Psoas muscle (tissue), 8 donors: ENCODE data around the gene AURKAIP1. TPM values are rescaled to one million over a fixed set of nuclear protein-coding genes. Genes with fewer than 3 reads are reported as not detected.

ENCODE experiments used
- ATAC-seq, 4 donors: fragments of 200-7000 bp; cut with Tn5 transposase; one replicate each; pipeline ENCODE4 v1.9.1; 2020; ENCODE audit warnings: moderate library complexity in 3 of 4, mild to moderate bottlenecking in 2 of 4
- DNase-seq, 2 donors: peaks; one replicate each; pipeline ENCODE4 v3.0.0-alpha.2; 2020
- H3K27ac ChIP-seq: fragments of 200-600 bp; one replicate; pipeline ENCODE4 v1.8.0; 2022
- H3K27me3 ChIP-seq, 3 donors: fragments of 200-600 bp in 1 of 3; one replicate each; pipeline versions ENCODE4 v1.6.1 to v1.8.0; 2013 to 2022; ENCODE audit warnings: low read length in 2 of 3, mild to moderate bottlenecking in 2 of 3, moderate library complexity in 1 of 3; ENCODE audit not compliant: insufficient read depth in 3 of 3
- H3K36me3 ChIP-seq, 2 donors: fragments of 200-600 bp in 1 of 2; one replicate each; pipeline versions ENCODE4 v1.6.1 to v1.8.0; 2013 to 2022; ENCODE audit warnings: low read depth in 1 of 2, mild to moderate bottlenecking in 1 of 2, moderate library complexity in 1 of 2; ENCODE audit not compliant: insufficient read depth in 1 of 2
- H3K4me1 ChIP-seq: fragments of 200-600 bp; one replicate; pipeline ENCODE4 v1.8.0; 2022
- H3K4me3 ChIP-seq: fragments of 200-600 bp; one replicate; pipeline ENCODE4 v1.8.0; 2022; ENCODE audit warnings: mild to moderate bottlenecking
- H3K9me3 ChIP-seq: fragments of 200-600 bp; one replicate; pipeline ENCODE4 v1.8.0; 2022
- WGBS, 3 donors: extraction: QIAGEN DNeasy Blood & Tissue Kit; methylation state at CpG; one replicate each; pipeline versions ENCODE4 v1.1.6 to v1.1.7; 2013; 5-methylcytosine and 5-hydroxymethylcytosine counted together
- intact Hi-C, 2 donors: fragments of 100-400 bp; cut with DNase I; formaldehyde crosslinking; loops; one replicate each; pipeline versions ENCODE4 v1.11.0 to v1.14.2; 2022
- polyA plus RNA-seq, 3 donors: library from polyadenylated mRNA; stranded (reverse); fragments of 200-250 nt; gene quantifications; one replicate each; pipeline ENCODE4 v1.2.3, GENCODE V29; 2013
- total RNA-seq, 4 donors: library from RNA; stranded (reverse); fragmentation: NEBNext Ultra II Directional in 2 of 4; extraction: Animal tissue kit (Norgen Biotek cat#: 25700) in 2 of 4; gene quantifications; one replicate each; pipeline versions ENCODE4 v1.2.1 to v1.2.4, GENCODE V29; 2021 to 2023
- TF ChIP-seq, protein P1 (sequence below): fragments of 200-600 bp; IDR thresholded peaks from one replicate; pipeline ENCODE4 v1.8.0; 2022; ENCODE audit warnings: antibody characterized with exemption
- donor health status: healthy with polysubstance abuse.
- donor health status: DM: no; HTN: no; CAD: no; lungs with moderate emphysema.
- donor health status: Bipolar disorder and iron deficiency.
- donor health status: healthy.
- donor health status: DM: yes; HTN: yes; CAD: no.
- donor health status: DM: no; HTN: no; CAD: no.
- donor health status: DM: no; HTN: no; CAD: no.
- donor health status: DM: yes; HTN: yes; CAD: no.

Gene AURKAIP1
- total and polyA plus RNA-seq, 7 donors: 180 to 534 (median 194) TPM

DNA sequence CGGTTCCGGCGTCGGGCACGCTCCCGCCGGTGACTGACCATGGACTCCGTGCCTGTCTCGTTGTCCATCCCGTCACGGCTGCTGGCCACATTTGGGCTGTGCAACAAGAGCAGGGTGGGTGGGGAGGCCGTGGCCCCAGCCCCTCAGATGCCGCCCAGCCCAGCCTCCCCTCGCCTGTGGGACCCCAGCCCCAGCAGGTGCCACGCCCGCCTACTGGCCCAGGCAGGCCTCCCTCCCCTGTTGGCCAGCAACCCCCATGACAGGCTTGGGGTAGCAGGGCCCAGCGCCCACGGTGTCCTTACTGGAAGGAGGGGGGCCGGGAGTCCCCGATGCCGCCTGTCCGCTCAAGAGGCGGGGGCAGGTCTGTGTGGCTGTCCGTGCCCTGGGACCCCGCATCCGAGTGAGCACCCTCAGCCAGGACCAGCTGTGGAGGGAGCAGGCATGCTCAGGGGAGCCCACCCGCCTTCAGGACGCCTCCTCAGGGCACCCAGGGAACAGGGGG lies 32.9 kb downstream of the AURKAIP1 start:
- Histone ChIP-seq H3K36me3 (peaks cover 6 to 38% of the 10 kb centered on the region in 2 donors), H3K27me3 (no peaks in the 10 kb centered on the region), H3K9me3 (no peaks in the 10 kb centered on the region), H3K4me1 (peaks cover 46% of the 10 kb centered on the region), H3K4me3 (no peak overlapping the region), H3K27ac (no peak overlapping the region)
- no peak for DNase-seq
- ATAC-seq: no peak
- TF ChIP-seq, protein P1, sequence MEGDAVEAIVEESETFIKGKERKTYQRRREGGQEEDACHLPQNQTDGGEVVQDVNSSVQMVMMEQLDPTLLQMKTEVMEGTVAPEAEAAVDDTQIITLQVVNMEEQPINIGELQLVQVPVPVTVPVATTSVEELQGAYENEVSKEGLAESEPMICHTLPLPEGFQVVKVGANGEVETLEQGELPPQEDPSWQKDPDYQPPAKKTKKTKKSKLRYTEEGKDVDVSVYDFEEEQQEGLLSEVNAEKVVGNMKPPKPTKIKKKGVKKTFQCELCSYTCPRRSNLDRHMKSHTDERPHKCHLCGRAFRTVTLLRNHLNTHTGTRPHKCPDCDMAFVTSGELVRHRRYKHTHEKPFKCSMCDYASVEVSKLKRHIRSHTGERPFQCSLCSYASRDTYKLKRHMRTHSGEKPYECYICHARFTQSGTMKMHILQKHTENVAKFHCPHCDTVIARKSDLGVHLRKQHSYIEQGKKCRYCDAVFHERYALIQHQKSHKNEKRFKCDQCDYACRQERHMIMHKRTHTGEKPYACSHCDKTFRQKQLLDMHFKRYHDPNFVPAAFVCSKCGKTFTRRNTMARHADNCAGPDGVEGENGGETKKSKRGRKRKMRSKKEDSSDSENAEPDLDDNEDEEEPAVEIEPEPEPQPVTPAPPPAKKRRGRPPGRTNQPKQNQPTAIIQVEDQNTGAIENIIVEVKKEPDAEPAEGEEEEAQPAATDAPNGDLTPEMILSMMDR: no peak
- intact Hi-C loops: loop anchor here in 1 of 2 donors (2.0 kb wide), 1 partner anchor 13 kb away; no protein-coding TSS in a partner anchor
- WGBS, 3 donors: 88 to 91% (median 89%) methylated on average over 25 to 28 of the region's 28 CpGs

DNA sequence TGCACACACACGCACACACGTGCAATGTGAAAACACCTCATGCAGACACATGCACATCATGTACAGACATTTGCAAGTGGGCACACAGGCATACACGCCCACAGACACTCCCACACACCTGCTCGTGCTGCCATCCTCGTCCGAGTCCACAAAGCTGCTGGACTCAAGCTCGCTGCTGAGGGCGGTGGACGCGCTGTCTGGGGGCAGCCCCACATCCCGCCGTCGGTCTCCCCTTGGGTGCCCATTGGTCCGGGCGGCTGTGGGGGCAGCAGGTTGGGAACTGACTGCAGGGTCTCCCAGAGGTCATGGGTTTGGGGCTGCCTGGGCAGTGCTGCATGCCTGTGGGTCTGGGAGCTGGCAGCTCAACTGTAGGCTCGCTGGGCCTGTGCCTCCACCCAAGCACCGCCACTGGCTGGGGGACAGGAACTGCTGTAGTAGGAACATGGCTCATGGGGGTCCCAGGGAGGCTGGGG lies 33.4 kb downstream of the AURKAIP1 start:
- Histone ChIP-seq H3K4me3 (no peak overlapping the region), H3K27ac (no peak overlapping the region), H3K36me3 (peaks cover 6 to 44% of the 10 kb centered on the region in 2 donors), H3K9me3 (no peaks in the 10 kb centered on the region), H3K4me1 (peaks cover 42% of the 10 kb centered on the region), H3K27me3 (no peaks in the 10 kb centered on the region)
- 85 to 88% (median 86%) methylated on average over 17 of the region's 17 CpGs for WGBS, 3 donors
- ATAC-seq (no peak), DNase-seq (no peak)
- TF ChIP-seq, protein P1: no peak
- intact Hi-C loops: loop anchor here in 1 of 2 donors (2.0 kb wide), 1 partner anchor 13 kb away; no protein-coding TSS in a partner anchor

DNA sequence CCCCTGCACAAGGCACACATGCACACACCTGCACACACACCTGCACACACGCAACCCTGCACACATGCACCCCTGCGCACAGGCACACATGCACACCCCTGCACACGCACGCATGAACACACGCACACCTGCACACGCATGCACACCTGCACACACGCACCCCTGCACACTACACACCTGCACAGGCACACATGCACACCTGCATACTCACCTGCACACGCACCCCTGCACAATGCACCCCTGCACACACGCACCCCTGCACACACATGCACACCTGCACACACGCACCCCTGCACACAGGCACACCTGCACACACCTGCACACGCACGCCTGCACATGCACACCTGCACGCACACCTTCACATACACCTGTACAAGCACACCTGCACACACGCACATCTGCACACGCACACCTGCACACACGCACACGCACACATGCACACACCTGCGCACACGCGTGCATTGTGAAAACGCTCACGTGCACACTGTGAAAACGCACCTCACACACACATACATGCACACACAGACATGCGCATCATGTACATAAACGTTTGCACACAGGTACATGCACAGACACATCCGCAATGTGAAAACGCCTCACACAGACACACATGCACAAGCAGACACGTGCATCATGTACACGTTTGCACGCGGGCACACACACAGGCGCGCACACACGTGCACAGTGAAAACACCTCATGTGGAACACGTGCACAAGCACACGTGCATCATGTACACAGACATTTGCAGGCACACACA lies 34.0 kb downstream of the AURKAIP1 start:
- H3K27me3 ChIP-seq: no peaks in the 10 kb centered on the region
- DNase-seq: no peak
- peaks cover 36% of the 10 kb centered on the region for H3K4me1 ChIP-seq
- ATAC-seq: no peak
- intact Hi-C loops: no loop called here
- WGBS, 3 donors: 89 to 94% (median 91%) methylated on average over 36 of the region's 36 CpGs
- H3K27ac ChIP-seq: no peak overlapping the region
- no peaks in the 10 kb centered on the region for H3K9me3 ChIP-seq
- H3K4me3 ChIP-seq: no peak overlapping the region
- TF ChIP-seq, protein P1: no peak
- H3K36me3 ChIP-seq: peaks cover 6 to 50% of the 10 kb centered on the region in 2 donors

DNA sequence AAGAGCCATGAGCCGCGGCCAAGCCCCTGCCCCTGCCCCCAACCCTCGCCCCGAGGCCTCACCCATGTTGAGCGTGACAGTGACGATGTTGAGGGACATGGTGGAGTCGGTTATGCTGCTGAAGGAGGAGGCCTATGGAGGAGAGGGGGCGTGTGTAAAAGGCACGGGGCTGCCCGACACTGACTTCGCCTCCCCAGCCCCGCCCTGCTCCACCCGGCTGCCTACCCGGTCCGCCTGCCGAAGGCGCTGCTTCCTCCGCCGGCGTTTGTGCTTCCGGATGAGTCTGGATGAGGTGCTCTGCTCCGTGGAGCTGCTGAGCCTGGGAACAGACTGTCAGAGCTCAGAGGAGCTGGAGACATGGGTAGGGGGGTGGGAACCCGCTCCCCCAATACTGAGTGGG lies 34.8 kb downstream of the AURKAIP1 start:
- intact Hi-C loops: no loop called here
- Histone ChIP-seq H3K27me3 (no peaks in the 10 kb centered on the region), H3K9me3 (no peaks in the 10 kb centered on the region), H3K36me3 (peaks cover 6 to 58% of the 10 kb centered on the region in 2 donors), H3K4me1 (peaks cover 28% of the 10 kb centered on the region), H3K27ac (no peak overlapping the region), H3K4me3 (no peak overlapping the region)
- TF ChIP-seq, protein P1: no peak
- no peak for DNase-seq
- 84 to 89% (median 84%) methylated on average over 23 of the region's 23 CpGs for WGBS, 3 donors
- ATAC-seq: no peak
